Midbrain (tissue), 1 donor: ENCODE data around the gene WWOX.

ENCODE experiments used
- DNase-seq: peaks from one replicate; lab custom pipeline; 2025; lab: John Stamatoyannopoulos, UW

Gene WWOX

GRCh38 chr16:78804058-78804735 lies 704.7 kb downstream of the WWOX start:
- no peak for DNase-seq

DNA sequence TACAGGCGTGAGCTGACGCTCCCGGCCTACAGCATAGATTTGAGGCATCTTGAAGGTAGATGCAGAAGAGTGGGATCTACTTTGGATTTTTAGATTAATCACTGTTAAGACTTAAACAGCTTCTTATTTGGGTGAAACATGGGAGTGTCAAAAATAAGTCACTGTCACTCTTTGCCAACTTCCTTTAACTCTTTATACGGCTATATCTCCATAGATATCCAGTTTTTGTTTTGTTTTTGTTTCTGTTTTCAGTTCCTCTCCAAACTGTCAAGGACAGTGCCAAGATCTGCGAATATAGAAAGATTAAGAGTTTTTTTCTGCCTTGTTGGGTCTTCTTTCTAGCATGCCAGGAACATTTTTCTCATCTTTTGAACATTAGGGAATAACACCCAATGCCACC lies 706.1 kb downstream of the WWOX start:
- DNase-seq: no peak

DNA sequence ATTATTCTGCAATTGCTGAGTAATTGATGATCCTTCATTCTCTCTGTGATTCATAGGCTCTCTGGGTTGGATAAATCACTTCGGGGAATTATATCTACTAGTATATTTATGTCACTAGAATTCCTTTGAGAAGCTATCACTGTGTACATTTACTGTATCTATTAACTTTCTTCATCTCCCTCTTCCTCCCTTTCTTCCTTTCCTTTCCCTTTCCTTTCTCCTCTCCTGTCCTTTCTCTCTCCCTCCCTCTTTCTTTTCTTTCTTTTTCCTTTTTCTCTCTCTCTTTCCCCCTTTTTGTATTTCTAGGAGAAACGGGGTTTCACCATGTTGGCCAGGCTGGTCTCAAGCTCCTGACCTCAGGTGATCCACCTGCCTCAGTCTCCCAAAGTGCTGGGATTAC lies 711.8 kb downstream of the WWOX start:
- DNase-seq: no peak

DNA sequence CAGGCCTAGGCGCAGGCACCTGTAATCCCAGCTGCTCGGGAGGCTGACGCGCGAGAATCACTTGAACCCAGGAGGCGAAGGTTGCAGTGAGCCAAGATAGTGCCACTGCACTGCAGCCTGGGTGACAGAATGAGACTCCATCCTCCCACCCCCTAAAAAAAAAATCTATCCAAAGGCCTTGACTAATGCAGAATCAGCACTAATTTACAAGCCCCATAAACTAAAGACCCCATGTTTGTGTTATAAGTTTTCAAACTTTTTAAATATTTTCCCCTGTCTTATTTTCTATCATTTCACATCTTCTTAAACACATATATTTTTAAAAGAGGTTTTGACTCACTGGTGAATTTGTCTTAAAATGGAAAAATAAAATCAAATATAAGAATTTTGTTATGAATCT lies 713.1 kb downstream of the WWOX start:
- DNase-seq: no peak

DNA sequence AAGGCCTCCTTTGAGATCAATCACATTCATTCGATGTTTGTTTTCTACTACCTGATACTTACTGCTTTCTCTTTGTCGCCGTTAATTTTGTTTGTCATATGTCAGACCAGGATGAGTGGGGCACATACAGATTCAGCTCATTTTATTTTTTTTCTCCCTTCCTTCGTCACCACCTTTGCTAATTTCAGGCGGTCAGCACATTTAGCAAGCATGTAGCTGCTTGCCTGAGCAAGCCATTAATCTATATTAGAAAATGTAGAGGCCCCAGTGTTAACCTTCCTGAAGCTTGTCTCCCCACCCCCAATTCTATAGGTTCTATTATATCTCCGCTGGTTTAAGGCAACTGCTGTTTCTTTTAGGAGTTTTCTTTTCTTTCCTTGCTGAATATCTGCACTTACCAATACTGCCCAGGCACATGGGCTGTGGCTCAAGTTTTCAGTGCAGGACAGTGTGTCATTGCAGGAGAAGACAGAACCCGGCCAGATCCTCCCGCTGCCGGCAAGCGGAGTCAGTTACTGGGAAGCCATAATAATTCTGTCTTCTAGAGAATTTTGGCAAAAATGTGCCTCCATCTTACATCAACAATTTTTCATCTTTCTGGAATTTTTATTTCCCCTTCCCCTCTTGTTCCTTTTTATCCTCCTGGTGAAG lies 714.3 kb downstream of the WWOX start:
- no peak for DNase-seq

GRCh38 chr16:78815713-78816112 lies 716.3 kb downstream of the WWOX start:
- DNase-seq: no peak

DNA sequence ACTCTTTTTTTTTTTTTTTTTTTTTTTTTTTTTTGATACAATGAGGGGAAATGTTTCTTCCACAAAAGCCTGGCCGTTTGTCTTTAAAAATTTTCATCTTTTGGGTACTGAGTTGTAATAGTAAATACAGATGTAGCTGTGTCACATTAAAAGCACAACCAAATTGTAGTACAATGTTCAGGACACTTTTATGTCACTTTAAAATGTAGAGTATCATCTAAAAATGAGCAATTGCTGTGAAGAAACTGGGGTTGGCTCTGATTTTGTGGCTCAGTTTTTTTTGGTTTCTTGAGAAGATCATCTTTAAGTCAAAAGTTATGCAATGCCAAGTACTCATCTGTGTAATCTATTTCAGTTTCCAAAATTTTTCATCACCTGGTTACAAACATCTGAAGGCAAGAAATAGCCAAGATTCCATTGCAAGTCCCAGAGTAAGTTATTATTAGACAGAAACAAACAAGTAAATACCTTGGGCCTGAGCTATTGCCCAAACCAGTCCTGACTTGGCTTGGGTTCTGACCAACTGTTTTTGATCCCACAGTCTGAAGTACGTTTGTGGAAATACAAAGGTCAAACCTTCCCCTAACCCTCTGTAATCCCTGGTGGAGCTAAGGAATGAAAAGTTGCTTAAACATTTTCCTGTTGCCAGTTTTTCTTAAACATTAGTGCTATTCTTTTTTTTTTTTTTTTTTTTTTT lies 717.2 kb downstream of the WWOX start:
- peak; percentile 7 for DNase-seq

- no peak for DNase-seq
Observed at GRCh38 chr16:78817200-78817739, 717.8 kb downstream of the WWOX start.

GRCh38 chr16:78821335-78821734 lies 721.9 kb downstream of the WWOX start:
- no peak for DNase-seq

DNA sequence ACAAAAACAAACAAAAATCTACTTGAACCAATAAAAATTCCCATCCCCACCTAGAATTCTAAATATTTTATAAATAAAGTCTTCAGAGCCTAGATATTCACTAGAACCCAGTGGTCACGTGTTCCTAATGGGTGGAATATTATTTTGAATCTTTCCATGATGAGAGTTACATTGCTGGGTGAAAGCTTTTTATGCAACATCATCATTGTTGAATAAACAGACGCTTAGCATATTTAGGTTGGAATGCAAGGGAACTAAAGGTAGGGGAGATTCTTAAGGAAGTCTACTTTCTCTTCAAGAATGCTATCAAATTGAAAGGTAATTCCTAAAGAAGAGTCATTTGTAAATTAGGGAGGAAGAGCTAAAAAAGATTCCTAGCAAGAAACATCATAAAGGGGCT lies 723.1 kb downstream of the WWOX start:
- DNase-seq: no peak

DNA sequence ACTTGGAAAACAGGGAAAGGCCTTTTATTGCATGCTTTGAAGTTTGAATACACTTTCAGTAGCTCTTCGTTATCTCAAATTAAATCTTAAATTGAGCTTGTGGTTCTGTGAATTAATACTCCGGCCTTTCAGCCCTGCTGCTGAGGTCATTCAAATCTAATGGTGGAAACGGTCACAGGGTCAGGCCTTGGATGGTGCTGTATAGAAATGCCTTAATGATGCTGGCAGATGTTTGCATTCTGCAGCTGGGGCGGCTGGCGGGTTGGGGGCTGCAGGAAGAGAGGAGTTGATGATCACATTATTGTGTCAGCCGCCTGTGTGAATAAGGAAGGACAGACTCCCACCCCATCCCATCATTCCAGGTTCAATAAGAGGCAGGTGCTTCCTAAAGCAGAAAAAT lies 723.6 kb downstream of the WWOX start:
- no peak for DNase-seq

GRCh38 chr16:78829280-78829679 lies 729.8 kb downstream of the WWOX start:
- DNase-seq: no peak

DNA sequence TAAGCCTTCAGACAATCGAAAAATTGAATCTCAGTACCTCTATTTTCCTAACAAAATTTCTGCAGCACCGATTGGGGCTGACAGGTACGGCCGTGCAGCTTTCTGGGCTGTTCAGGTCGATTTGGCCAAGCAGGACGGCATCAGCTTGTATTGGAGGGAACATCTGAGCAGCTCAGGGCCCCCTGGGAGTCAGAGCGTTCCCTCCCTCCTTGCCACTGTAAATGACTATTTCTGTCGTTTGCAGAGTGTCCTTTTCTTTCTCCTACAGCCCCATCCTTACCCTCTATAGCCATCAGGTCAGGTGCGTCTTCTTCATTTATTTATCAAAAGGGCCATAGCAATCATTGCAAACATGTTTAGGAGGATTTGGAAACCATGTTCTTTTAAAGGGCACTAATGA lies 731.1 kb downstream of the WWOX start:
- DNase-seq: no peak

- DNase-seq: no peak
Observed at GRCh38 chr16:78832100-78832499, 732.6 kb downstream of the WWOX start.

GRCh38 chr16:78836802-78837491 lies 737.5 kb downstream of the WWOX start:
- no peak for DNase-seq

- no peak for DNase-seq
Observed at GRCh38 chr16:78837706-78838105, 738.3 kb downstream of the WWOX start.

DNA sequence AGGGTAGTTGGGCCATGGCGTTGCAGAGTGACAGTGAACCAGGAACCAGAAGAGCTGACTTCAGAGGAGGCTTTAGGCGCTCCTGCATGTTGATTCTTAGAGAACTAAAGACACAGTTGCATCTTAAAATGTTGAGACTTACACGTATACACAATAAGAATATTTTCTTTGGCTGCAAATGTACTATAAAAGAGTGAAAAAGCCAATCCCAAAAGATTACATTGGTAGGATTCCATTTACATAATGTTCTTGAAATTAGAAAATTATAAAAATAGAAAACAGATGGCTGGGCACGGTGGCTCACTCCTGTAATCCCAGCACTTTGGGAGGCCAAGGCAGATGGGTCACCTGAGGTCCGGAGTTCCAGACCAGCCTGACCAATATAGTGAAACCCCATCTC lies 738.8 kb downstream of the WWOX start:
- no peak for DNase-seq

- DNase-seq: no peak
Observed at GRCh38 chr16:78842950-78843349, 743.5 kb downstream of the WWOX start.

- DNase-seq: no peak
Observed at GRCh38 chr16:78843978-78844377, 744.5 kb downstream of the WWOX start.

- no peak for DNase-seq
Observed at GRCh38 chr16:78844682-78845081, 745.2 kb downstream of the WWOX start.

DNA sequence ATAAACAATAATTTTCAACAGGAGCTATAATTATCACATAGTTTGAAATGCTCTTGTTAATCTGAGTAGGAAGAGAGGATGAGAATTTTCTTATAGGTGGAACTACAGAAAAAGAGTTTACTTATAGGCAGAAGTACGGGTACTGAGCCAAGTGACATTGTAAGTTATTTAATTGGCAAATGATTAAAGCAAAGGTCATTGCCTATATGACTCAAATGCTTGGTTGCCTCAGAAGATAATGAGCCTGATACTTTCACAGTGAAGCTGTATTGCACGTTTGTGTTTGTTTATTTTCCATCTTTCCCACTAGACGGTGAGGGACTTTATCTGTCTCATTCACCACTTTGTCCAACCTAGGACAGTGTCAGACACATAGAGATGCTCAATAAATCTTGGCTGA lies 751.8 kb downstream of the WWOX start:
- DNase-seq: no peak

GRCh38 chr16:78852081-78852635 lies 752.7 kb downstream of the WWOX start:
- DNase-seq: no peak
